GM18502 (cell line): ENCODE results near the gene MCIDAS.

Experiments
- ATAC-seq: cut with Tn5 transposase; IDR thresholded peaks from one replicate; pipeline ENCODE4 v1.9.1; 2021; ENCODE audit warnings: mild to moderate bottlenecking; ENCODE audit not compliant: unreplicated experiment, poor library complexity

Gene MCIDAS

GRCh38 chr5:55222985-55223811 lies 3.9 kb downstream of the MCIDAS start:
- no peak for ATAC-seq

GRCh38 chr5:55222092-55222984 lies 4.8 kb downstream of the MCIDAS start:
- no peak for ATAC-seq

- ATAC-seq: no peak
Observed at GRCh38 chr5:55220433-55221185, 6.5 kb downstream of the MCIDAS start.

GRCh38 chr5:55219770-55220169 lies 7.3 kb downstream of the MCIDAS start:
- no peak for ATAC-seq

- no peak for ATAC-seq
Observed at GRCh38 chr5:55218967-55219366, 8.1 kb downstream of the MCIDAS start.

- no peak for ATAC-seq
Observed at GRCh38 chr5:55211184-55211874, 15.8 kb downstream of the MCIDAS start.

- no peak for ATAC-seq
Observed at GRCh38 chr5:55205001-55205400, 22.1 kb downstream of the MCIDAS start.

- ATAC-seq: no peak
Observed at GRCh38 chr5:55191165-55191564, 36.0 kb downstream of the MCIDAS start.

GRCh38 chr5:55188656-55189540 lies 38.2 kb downstream of the MCIDAS start:
- no peak for ATAC-seq

- no peak for ATAC-seq
Observed at GRCh38 chr5:55187370-55187769, 39.7 kb downstream of the MCIDAS start.

GRCh38 chr5:55180016-55180415 lies 47.1 kb downstream of the MCIDAS start:
- ATAC-seq: no peak

- no peak for ATAC-seq
Observed at GRCh38 chr5:55177078-55177477, 50.0 kb downstream of the MCIDAS start.

GRCh38 chr5:55176176-55176818 lies 50.8 kb downstream of the MCIDAS start:
- ATAC-seq: no peak

GRCh38 chr5:55175781-55176175 lies 51.3 kb downstream of the MCIDAS start:
- no peak for ATAC-seq

- ATAC-seq: peak; percentile 17
Observed at GRCh38 chr5:55173687-55174230, 53.4 kb downstream of the MCIDAS start.

- ATAC-seq: peak; percentile 87
Observed at GRCh38 chr5:55172937-55173686, 54.0 kb downstream of the MCIDAS start, which contains the start of gene CDC20B. CDC20B (minus strand) TSS chr5:55173177; CDS start chr5:55173000, 177 bp downstream.

GRCh38 chr5:55172051-55172899 lies 54.8 kb downstream of the MCIDAS start:
- ATAC-seq: peak; percentile 60
